ENCODE results near the gene HOXB9.

The HOXB9 gene

DNA sequence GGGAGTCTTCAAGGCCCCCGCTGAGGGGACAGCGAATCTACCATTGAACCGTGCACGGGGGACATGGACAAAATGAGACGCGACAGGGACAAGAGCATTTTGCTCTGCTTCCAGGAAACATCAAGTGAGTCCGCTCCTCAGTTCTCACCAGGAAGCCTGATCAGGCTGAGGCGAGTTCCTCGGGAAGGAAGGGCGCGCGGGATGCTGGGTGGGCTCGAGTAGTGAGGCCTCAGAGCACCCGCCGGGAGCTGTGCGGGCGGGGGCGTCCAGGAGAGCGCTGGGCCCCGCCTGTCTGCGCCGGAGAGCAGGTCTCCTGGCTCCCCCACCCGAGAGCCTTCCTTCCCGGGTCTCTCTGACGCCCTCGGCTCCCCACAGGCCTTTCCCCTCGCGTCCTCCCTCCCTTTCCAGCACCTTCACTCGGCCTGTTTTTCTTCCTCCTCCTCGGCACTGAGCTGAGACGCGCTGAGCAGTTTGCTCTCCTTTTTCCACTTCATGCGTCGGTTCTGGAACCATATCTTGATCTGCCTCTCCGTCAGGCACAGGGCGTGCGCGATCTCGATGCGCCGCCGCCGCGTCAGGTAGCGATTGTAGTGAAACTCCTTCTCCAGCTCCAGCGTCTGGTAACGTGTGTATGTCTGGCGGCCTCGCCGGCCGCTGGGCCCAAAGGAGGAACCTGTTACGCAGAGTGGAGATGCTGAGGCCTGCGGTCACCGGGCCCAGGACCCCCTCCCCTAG is 30.0 kb downstream of the HOXB9 start:
- peak; percentile 49 for DNase-seq

DNA sequence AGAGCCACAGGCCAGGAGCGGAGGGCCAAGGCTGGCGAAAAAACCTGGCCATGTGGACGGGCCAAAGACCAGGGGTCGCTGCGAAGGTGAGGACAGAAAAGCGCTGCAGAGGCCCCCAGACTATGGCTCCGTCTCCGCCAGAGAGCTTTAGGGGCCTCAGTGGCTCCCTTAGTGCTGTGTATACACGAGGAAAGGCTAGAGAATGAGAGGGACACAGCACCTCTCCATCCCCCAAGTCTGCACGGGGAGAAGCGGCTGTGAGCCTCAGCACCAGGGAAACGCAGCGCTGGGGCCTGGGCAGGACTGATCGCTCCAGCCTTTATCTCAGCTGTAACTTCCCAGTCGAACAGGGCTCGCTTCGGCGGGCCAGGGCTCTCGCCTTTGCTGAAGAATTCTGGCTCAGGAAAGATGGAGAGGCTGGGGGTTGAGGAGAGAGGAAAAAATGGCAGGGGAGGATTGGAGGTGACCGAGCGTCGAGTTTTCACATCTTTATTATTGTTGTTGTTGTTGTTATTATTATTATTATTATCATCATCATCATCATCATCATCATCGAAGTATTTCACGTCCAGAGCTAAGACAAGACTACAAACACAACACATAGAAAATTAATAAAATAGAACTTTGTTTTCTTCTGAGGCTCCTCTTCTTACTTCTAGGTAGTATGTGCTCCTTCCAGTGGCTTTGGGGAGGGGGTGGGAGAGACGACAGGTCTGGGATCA is 30.7 kb downstream of the HOXB9 start:
- DNase-seq = no peak

DNA sequence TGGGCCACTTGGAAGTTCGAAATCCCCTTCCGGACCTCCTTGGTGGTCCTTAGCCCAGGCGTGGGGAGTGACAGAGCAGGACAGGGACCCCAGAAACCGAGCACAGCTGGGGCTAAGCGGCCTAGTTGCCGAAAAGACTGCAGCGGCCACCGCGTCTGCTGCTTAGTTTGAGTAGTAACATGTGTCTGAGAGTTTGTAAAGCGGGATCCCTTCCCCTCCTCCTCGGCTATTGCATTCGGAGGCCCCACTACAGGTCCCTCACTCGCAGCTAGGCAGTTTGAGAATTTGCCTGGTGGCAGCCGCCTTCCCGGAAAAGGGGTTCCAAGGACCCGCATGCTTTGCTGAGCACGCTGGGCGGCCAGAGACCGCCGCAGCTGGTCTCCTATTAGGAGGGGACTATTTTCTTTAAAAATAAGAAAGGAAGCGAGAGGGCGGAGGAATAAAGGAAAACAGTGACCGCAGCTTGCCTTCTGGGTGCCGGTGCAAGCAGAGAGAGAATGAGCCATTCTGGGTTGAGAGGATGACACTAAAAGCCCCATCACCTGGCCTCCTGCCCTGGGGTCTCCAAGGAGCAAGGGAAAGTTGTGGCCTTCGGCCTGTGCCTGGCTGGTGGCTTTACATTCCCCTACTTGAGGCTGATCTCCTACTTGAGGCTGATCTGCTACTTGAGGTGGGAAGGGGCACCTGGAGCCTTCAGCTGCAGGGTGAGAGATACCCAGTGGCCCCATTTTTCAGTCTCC is 31.4 kb downstream of the HOXB9 start:
- DNase-seq = no peak

DNA sequence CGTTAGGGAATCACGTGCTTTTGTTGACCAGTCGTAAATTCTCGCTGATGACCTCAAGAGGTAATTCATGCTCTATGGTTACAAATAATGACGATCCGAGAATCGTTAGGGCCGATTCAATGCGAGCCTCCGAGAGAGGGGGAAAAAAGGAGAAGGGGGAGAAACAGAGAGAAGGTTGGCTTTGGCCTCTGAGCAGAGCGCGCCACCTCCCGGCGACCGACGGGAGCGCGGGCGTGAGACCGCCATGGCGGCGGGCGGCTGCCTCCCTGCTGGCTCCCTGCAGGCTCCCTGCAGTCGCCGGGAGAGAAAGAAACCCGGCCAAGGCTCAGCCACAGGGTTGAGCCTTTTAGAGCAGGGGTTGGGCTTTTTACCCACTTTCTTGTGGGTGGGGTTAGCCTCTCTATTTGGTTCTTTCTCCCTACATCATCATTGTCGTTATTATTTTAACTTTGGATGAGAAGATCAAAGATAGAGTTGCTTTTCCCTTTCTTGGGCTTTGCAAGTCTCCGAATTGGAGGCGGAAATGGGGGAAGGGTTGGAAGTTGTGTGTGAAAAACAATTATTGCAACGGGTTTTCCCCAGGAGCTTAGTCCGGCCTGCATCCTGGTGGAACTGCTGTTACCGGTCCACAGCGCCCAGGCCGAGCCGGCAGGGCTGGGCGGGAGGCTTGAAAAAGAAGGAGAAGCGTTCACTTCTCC is 32.2 kb downstream of the HOXB9 start:
- peak; percentile 85 for DNase-seq

DNA sequence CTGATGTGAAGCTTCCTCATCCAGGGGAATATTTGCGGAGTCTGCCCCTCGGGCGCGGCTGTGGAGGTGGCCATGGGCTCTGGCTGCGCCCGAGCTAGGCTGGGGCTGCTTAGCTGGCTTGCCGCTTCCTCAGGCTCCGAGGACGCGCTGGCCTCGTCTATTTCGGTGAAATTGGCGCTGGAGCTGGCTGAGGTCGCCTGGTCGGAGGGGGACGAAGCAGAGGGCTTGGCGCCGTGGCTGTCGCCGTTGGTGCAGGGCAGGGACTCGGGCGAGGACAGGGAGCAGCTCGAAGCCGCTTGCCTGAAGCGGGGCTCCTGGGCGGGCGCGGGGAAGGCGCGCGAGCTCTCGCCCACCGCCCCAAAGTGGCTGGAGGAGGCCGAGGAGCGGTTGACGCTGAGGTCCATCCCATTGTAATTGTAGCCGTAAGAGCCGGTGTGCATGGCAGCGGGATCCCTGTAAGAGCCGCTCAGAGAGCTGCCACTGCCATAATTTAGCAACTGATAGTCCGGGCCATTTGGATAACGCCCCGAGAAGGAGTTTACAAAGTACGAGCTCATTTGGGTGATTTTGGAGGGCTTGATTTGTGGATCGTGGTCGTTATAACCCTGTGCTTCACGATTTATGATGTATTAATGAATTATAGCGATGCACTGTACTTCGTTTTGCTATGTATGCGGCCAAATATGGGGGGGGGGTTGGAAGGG is 32.9 kb downstream of the HOXB9 start, which contains the start of gene HOXB5:
TSS of gene HOXB5 (minus strand) at position 654 of the 704 bp plus-strand sequence. CDS start at position 557, 97 bp downstream.
- DNase-seq = peak; percentile 52

DNA sequence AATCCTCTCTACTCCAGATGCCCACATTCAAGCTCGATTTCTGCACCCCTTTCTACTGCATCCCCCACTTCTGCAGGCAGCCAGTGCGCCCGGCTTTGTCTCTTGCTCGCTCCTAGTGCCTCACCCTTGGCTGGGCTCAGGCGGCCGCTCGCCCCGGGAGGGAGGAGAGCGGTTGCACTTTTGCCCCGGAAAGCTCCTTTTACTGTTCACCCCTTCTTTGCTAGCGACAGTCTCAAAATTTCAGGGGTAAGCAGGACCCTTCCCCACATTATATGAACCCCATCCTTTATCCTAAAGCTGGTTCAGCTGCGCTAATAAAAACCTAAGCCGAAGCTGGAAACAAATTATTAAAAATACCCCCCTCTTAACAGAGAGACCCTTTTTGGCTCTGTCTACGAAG is 33.6 kb downstream of the HOXB9 start:
- peak; percentile 46 for DNase-seq

DNA sequence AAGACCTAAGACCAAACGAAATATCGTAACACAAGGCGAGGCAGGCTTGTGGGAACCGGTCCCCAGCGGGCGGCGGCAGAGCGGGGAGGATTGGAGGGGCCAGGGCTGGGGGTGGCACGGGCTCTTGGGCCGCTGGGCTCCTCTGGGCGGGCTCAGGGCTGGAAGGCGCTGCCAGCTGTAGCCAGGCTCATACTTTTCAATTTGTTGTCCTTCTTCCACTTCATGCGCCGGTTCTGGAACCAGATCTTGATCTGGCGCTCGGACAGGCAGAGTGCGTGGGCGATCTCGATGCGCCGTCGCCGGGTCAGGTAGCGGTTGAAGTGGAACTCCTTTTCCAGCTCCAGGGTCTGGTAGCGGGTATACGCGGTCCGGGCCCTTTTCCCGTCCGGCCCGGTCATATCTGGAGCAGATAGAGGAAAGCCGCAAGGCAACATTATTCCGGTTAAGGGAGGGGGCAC is 34.1 kb downstream of the HOXB9 start:
- no peak for DNase-seq

DNA sequence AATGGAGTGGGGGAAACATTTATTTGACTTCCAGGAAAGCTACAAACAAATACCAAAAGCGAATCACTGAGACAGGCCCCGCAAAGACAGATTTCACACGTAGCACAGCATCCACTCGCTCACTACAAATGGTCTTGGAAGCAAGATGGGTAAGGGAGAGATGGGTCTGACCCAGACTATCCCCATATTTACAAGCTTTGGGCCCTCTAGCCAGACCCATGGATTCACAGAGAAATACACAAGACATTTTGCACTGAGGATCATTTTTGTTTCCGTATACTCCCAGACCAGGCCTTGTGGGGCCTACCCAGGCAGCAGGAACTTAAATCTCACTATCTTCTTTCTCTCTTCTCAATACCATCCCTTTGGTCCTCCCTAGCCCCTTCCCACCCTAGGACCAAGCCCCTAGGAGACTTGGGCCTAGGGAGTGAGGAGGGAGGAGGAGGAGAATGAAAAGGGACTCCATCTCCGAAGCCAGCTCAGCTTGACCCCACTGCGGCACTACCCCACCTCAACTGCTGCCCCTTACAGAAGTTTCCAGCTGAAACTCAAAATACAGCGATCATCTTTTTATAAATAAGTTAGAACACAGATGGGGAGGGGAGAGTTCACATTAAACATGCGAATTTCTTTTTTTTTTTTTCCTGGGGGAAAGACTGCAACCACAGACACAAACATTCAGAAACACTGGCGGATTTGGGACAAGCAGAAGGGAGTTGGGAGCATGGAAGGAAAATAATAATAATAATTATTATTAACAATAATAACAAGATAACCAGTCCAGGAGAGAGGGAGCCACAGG is 34.7 kb downstream of the HOXB9 start:
- no peak for DNase-seq

DNA sequence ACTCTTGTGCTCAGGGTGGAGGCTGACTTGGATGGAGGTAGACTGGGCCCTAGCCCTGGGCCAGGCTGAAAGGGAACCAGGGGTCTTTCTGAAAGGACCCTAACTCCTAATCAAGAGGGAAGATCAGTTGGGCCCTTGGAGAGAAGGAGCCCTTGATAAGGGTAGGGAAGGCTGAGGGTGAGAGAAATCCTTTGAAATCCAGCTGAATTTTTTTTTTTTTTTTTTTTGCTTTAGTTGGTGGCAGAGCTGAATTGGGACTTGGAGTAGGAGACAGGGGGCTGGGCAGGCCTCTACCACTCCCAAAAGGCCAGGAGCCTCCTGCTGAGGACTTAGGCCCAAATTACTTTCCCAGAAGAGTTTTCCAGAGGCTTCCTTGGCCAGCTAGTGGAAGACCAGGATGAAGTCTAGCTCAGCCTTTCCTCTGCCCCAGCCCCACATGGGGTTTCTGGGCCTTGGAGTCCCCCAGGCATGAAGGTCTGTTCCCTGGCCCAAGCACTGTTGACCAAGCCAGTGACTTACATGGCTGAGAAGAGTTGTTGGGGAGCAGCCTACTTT is 35.5 kb downstream of the HOXB9 start:
- no peak for DNase-seq

DNA sequence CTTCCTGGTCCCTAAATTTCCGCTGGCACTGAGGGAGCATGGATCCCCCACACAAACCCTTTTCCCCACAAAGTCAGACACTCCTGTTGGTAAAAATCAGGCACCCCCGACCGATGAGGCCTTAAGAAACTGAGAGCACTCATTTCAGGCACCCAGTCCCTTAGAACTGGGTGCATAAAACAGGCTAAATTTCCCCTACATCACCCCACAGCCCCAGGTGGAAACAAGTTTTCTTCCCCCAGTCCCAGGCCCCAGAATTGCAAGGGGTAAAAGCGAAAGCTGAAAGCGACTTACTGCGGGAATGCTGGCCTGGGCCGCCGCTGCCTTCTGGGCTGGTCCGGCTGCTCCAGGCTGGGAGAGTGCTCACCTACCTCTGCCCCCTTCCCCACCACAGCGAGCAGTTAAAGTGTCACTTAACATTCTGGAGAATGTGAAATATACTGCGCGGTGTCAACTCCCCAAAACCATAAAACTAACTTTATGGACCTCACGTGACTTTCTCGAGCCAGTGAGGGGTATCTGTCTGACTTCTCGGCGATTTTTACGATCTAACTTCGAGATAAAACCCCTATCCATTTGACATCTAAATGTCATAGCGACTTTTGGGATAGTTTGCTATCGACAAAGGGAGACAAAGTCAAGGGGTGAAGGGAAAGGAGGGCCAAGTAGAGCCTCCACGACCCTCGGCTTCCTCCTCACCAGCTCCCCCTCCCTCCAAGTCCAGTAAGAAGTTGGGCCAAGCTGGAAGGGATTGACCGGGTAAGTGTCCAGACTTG is 36.1 kb downstream of the HOXB9 start, which contains the start of gene HOXB3:
TSS of gene HOXB3 (minus strand) at position 411 of the 776 bp plus-strand sequence. CDS start 37,767 bp downstream, outside the sequence.
- no peak for DNase-seq

DNA sequence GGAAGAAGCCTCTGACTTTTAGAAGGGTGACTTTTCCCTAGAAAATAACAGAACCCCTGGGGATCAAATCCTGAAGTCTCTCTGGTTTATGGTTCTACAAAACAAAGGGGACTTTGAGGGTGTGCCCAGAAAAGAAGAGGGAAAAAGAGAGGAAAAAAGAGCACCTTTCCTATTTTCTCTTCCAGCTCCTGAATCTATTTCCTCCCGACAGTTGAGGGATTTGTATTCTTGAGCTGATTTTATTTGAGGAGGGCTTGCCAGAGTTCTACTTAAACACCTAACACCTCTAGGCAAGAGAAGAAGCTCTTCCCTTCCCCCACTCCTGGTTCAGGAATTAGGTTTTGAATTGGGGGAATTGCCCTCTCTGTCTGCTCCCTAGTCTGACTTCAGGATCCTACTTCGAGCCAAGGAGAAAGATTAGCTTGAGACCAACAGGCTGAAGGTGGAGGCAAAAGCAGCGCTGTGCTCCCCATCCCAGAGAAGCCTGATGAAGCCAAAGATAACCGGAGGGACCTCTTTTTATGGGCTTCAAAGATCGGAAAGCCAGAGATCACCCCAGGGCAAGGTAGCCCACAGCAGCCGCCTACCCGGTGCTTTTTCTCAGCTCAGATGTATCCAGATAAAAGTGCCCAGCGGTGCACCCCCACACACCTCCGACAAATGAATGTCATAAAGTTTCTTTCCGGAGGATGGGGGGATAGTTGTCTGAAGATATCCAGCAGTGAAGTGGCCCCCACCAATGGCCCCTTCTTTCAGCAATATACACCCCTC is 36.9 kb downstream of the HOXB9 start:
- DNase-seq = no peak

DNA sequence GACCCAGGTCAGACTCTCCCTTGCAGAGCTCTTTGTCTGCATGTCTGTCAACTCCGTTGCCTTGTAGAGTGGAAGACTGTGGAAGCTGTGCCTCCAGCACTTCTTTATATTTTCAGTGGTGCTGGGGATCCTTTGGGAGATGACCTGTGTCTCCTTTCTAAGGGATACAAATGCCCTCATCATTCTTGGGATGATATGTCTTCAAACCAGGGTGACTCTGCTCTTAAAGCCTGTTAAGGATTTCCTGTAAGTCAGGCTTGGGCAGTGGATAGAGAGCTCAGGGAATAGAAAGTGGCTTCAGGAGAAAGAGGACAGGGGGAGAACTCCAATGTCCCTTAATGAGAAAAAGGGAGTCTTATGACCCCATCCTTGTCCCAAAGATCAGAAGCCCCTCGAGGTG is 37.6 kb downstream of the HOXB9 start:
- no peak for DNase-seq

DNA sequence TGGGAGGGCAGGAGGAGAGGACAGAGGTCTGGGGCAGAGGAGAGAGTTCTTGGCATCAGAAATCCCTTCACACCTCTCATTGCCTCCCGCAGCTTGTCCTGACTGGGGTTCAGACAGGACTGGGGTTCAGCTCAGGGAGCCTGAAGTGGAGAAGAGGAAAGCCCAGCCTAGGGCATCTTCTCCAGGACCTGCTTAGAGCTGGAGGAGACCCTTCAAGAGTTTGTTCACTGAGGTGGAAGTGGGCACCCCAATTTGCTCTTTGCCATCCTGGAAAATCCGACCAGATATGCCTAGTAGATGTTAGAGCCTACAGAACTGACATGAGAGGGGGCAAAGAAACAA is 38.1 kb downstream of the HOXB9 start:
- DNase-seq = no peak

DNA sequence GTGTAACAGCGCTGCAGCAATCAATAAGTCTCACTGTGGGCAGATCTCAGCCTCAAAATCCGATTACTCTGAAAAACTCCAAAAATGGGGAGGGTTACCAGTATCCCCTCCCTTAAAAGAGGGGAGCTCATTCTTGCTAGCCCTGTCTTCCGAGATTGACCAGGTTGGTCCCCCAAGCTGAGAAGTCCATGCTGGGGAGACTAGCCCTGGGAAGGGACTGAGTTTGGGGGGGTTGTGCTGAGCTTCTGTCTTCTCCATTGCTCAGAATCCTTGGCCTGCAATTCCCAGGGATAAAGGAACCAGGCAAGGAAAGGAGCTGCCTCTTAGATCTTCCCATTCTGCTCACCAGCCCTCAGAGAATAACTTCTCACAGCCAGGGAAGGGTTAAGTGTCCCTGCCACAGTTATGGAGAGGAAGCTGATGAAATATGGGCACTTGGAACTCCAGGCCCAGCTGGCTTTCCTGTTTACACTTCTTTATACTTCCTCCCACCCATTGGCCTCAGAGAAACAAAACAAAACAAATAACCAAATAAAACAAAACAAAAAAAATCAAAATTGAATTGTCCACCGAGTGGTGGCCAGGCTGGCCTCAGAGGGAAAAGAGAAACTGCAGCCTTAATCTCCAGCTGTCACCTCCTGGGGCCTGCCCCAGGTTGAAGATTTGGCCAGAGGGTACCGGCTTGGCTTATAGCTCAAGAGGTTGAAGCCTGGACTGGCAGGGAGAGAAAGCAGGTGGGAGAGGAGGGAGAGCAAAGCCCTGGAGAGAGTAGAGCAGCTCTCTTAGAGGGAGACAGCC is 38.7 kb downstream of the HOXB9 start:
- DNase-seq = peak; percentile 48

DNA sequence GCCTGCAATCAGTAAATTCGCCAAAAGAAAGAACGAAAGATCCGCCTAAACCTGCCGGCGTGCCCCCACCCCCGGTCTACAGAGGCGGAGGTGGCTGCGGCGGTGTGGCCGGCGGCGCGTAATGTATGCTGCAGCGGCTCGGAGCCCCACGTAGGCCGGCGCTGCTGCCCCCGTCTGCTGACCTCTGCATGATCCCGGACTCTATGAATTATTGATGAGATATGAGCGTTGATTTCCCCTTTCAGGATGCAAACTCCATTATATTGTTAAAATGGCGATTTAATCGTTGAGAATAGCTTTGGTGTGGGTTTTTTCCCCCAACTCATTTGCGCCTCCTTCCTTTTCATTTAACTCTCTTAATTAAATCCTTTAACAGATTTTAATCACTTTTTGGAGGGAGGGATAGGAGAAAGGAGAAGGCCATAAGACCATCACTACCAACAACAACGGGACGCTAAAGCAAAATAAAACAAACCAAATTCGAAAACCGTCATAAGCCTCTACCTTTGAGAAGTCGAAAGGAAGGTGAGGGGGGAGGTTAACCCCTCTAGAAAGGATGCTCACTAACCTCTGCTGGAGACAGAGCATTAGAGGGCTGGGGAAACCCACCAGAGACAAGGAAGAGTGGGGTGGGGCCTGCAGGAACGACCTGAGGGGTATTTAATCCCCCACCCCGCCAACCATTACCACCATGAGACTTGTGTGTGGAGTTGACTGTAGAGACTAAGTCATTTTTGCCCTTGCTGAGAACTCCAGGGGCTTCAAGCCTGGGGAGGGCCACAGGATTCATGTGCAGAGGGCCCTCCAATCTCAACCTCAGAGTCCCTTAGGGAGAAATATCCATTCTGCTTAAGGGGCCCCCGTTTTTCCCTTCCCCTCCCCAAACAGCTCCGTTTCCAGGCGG is 39.6 kb downstream of the HOXB9 start:
- DNase-seq = peak; percentile 68

DNA sequence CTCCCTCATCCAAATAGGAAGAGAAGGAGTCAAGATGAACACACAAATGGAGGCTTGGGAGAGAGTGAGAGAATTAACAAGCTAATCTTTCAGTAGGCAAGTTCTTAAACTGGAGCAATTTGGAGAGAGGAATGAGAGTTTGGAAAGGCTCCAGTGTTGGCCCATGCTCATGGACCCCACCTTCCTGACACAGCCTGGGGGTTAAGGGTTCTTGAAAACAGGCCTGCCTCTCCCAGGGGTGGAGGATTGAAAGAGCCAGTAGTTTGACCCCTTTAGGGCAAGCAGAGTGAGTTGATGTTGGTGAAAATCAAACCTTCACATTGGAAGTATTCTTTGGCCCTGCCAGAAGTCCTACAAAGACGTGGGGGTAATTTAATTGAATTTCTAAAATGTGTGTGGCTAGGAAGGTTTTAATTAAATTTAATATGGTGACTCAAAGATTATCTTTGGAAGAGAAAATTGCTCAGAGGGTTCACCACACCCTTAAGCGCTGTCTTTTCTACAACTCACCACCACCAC is 41.9 kb downstream of the HOXB9 start:
- no peak for DNase-seq

DNA sequence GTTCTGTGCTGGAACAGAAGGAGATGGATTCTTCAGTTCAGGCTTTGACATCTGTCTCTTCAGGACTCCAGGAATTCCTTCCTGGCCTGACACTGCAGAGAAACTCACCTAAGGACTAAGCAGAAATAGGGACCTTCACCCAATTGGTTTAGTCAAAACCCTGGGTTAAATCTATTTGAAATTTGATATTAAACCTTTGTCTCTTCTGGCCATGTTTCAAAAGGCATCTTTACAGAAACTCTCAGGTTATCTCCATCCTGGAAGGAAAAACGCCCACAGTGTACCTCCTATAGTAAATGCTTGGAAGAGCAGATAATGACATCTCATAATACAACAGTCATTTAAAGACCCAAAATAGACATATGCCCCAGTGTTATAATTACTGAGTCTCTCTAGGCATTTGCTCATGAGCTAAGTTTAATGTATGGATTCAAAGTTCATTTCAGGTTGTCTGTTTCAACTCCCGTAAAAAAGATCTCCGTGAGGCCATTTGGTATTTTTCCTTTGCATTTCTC is 42.4 kb downstream of the HOXB9 start:
- no peak for DNase-seq
